Measurements from ENCODE around the gene ATAD1. TPM values are rescaled to one million over a fixed set of nuclear protein-coding genes. Genes with fewer than 3 reads are reported as not detected.

The ATAD1 gene
- total and polyA plus RNA-seq, 2 of the 4 experiments (the other 2 are of a cell fraction): 12.7 to 21.9 TPM

DNA sequence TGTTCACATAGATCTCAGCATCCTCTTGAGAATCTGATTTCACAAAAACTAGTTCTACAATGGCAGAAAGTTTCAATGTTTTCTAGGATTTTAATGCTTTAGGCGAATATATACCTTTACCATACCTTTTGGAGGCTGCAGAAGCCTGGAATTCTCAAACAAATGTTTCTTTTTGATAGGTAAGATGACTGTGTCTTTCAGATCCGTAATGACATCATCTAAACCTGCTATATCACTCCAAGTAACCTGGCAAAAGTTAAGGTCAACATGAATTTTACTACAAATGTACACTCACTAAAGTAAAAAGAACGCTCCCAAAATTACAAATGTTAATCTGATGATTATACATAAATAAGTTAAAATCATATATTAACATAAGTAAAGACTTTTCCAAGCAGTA, 27.8 kb downstream of the ATAD1 start:
- dilution Hi-C loops (cut with HindIII; ENCODE audit: low sequenced_read_pairs, unreplicated experiment): no loop called here
- TF ChIP-seq CEBPB (IDR thresholded peaks at IDR 0.05; ENCODE audit: low read depth, low read length): no peak
- TF ChIP-seq SMC3 (IDR thresholded peaks at IDR 0.05; ENCODE audit: low read depth, low read length): no peak
- no peak for TF ChIP-seq POLR2A (IDR thresholded peaks at IDR 0.05; ENCODE audit: low read depth, low read length)
- TF ChIP-seq NFE2L2 (IDR thresholded peaks at IDR 0.05; ENCODE audit: low read depth, low read length): no peak
- no peak for TF ChIP-seq MXI1 (IDR thresholded peaks at IDR 0.05; ENCODE audit: borderline replicate concordance, low read depth, low read length)
- TF ChIP-seq RAD21 (IDR thresholded peaks at IDR 0.05; ENCODE audit: low read length): no peak
- no peak for TF ChIP-seq BHLHE40 (IDR thresholded peaks at IDR 0.05; ENCODE audit: low read depth, low read length)
- TF ChIP-seq, protein P1, sequence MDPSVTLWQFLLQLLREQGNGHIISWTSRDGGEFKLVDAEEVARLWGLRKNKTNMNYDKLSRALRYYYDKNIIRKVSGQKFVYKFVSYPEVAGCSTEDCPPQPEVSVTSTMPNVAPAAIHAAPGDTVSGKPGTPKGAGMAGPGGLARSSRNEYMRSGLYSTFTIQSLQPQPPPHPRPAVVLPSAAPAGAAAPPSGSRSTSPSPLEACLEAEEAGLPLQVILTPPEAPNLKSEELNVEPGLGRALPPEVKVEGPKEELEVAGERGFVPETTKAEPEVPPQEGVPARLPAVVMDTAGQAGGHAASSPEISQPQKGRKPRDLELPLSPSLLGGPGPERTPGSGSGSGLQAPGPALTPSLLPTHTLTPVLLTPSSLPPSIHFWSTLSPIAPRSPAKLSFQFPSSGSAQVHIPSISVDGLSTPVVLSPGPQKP (IDR thresholded peaks at IDR 0.05; ENCODE audit: borderline replicate concordance, low read depth, low read length): no peak
- no peak for TF ChIP-seq CHD1 (IDR thresholded peaks at IDR 0.05; ENCODE audit: low read depth, low read length)
- TF ChIP-seq, protein P2, sequence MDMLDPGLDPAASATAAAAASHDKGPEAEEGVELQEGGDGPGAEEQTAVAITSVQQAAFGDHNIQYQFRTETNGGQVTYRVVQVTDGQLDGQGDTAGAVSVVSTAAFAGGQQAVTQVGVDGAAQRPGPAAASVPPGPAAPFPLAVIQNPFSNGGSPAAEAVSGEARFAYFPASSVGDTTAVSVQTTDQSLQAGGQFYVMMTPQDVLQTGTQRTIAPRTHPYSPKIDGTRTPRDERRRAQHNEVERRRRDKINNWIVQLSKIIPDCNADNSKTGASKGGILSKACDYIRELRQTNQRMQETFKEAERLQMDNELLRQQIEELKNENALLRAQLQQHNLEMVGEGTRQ (IDR thresholded peaks at IDR 0.05; ENCODE audit: low read depth, low read length): no peak
- TF ChIP-seq MAZ (IDR thresholded peaks at IDR 0.05; ENCODE audit: borderline replicate concordance, low read depth, low read length): no peak
- no peak for TF ChIP-seq RCOR1 (IDR thresholded peaks at IDR 0.05; ENCODE audit: insufficient replicate concordance, low read length)
- TF ChIP-seq RFX5 (IDR thresholded peaks at IDR 0.05; ENCODE audit: low read depth, low read length): no peak
- no peak for TF ChIP-seq MAFK (IDR thresholded peaks at IDR 0.05; ENCODE audit: low read depth, low read length)
- TF ChIP-seq, protein P3, sequence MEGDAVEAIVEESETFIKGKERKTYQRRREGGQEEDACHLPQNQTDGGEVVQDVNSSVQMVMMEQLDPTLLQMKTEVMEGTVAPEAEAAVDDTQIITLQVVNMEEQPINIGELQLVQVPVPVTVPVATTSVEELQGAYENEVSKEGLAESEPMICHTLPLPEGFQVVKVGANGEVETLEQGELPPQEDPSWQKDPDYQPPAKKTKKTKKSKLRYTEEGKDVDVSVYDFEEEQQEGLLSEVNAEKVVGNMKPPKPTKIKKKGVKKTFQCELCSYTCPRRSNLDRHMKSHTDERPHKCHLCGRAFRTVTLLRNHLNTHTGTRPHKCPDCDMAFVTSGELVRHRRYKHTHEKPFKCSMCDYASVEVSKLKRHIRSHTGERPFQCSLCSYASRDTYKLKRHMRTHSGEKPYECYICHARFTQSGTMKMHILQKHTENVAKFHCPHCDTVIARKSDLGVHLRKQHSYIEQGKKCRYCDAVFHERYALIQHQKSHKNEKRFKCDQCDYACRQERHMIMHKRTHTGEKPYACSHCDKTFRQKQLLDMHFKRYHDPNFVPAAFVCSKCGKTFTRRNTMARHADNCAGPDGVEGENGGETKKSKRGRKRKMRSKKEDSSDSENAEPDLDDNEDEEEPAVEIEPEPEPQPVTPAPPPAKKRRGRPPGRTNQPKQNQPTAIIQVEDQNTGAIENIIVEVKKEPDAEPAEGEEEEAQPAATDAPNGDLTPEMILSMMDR (conservative IDR thresholded peaks at IDR 0.05; ENCODE audit: low read depth, low read length): no peak
- Histone ChIP-seq H3K9me1 (ENCODE audit: insufficient read depth, low read length) (peaks cover 7% of the 10 kb centered on the region; the same call in 1 of the 2 replicates), H3K18ac (ENCODE audit: low read depth, low read length) (no peak overlapping the region), H3K4me1 (ENCODE audit: control insufficient read depth, insufficient read depth, low read length) (no peaks in the 10 kb centered on the region), H4K91ac (ENCODE audit: insufficient read depth, low read depth, low read length) (no peak overlapping the region), H3K27ac (ENCODE audit: insufficient read depth, low read length) (no peak overlapping the region), H4K8ac (ENCODE audit: low read depth in 2 of 2, low read length in 2 of 2) (no peak overlapping the region), H2AK9ac (replicated peaks; ENCODE audit: low read depth, low read length, poor library complexity) (no peak overlapping the region), H3K56ac (ENCODE audit: extremely low read depth, insufficient read depth, low read length) (no peak overlapping the region), H3K4me2 (ENCODE audit: low read depth, low read length) (no peak overlapping the region), H2AK5ac (ENCODE audit: low read depth, low read length) (no peak overlapping the region), H2BK20ac (ENCODE audit: low read depth, low read length) (no peak overlapping the region), H3K36me3 (ENCODE audit: control insufficient read depth, insufficient read depth, low read length) (peaks cover 11% of the 10 kb centered on the region), H3K9ac (ENCODE audit: low read depth, low read length) (no peak overlapping the region), H2BK15ac (ENCODE audit: low read depth, low read length) (no peak overlapping the region), H4K20me1 (ENCODE audit: insufficient read depth, low read length) (peaks cover 6% of the 10 kb centered on the region; the same call in 1 of the 2 replicates), H3K4ac (ENCODE audit: low read depth, low read length) (no peak overlapping the region), H3K27me3 (ENCODE audit: control insufficient read depth, insufficient read depth, low read length) (no peaks in the 10 kb centered on the region), H3K23ac (ENCODE audit: low read depth, low read length) (no peak overlapping the region), H3K14ac (replicated peaks; ENCODE audit: low read depth, low read length) (no peak overlapping the region), H2BK120ac (ENCODE audit: low read depth, low read length) (no peak overlapping the region), H3K4me3 (ENCODE audit: insufficient read depth, low read depth, low read length) (no peak overlapping the region), H2BK5ac (ENCODE audit: low read depth, low read length, poor library complexity, severe bottlenecking) (no peak overlapping the region), H3K9me3 (ENCODE audit: control insufficient read depth, insufficient read depth, low read length) (no peaks in the 10 kb centered on the region), H4K5ac (ENCODE audit: low read depth, low read length) (no peak overlapping the region), H3K79me1 (ENCODE audit: low read depth in 1 of 2, low read length in 2 of 2) (peaks cover 10 to 35% of the 10 kb centered on the region in 2 experiments), H2AFZ (replicated peaks; ENCODE audit: low read length, poor library complexity) (no peak overlapping the region)
- no peak for ATAC-seq (ENCODE audit: low read depth)
- BruUV-seq (replicated peaks): no TSS peak
- no peak for DNase-seq
- in situ Hi-C loops (cut with MboI; ENCODE audit: low sequenced_read_pairs): no loop called here
- intact Hi-C loops (cut with micrococcal nuclease): no loop called here
- POLR2A ChIA-PET (ENCODE audit: unreplicated experiment): no interaction called here
- CTCF ChIA-PET: no interaction called here
- no CpG with 5 or more reads among the region's 3 CpGs for WGBS, 2 experiments (ENCODE audit: extremely low coverage in 2 of 2, insufficient read length in 1 of 2)

Data from IMR-90 (cell line).